HuH-7 (cell line): Measurements from ENCODE around the gene EXTL1.

Source experiments
- DNase-seq: peaks from one replicate; pipeline ENCODE4 v3.0.0; 2011; ENCODE audit warnings: low spot score

EXTL1 gene

DNA sequence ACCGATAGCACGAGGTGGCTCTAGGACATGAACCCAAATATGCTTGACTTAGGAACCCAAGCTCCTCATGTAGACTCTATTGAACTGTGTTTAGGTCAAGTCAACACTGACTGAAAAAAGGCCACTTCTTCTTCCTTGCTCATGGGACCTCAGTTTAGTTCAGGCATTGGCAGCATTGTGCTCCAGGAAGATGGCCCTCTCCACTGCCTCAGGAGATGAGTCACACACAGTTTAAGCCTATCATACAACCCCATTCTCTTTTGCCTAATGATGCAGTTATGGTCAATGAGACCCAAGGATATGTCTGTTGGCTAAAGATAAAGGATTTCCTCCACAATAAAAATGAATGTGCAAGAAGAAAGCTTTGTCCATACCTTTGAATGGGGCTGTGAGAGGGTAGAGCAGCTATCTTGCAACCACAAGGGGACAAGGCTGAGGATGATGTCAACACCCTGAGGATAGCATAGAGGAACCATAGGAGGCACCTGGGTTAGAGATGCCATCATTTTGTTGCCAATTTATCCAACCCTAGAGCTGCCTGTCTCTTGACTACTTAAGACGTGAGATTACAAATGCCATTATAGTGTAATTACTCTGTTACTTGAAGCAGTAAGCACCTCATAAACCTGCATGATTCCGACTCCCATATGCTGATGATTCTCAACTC is 48.9 kb downstream of the EXTL1 start:
- DNase-seq, result no peak

DNA sequence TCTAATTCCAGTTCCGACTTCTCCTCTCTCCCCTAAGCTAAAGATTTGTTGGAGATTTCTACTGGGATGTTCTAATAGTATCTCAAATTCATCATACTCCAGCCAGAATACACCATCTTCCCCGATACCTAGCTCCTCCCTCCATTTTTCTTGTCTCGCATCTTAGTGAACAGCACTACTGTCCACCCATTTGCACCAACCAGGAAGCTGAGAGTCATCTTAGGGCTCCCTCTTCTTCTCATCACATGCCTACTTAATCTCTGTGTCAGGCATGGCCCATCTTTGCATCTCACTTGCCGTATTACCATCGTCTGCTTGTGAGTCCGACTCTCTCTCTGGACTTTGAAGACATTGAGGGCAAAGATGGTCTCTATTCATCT is 49.4 kb downstream of the EXTL1 start:
- no peak for DNase-seq

DNA sequence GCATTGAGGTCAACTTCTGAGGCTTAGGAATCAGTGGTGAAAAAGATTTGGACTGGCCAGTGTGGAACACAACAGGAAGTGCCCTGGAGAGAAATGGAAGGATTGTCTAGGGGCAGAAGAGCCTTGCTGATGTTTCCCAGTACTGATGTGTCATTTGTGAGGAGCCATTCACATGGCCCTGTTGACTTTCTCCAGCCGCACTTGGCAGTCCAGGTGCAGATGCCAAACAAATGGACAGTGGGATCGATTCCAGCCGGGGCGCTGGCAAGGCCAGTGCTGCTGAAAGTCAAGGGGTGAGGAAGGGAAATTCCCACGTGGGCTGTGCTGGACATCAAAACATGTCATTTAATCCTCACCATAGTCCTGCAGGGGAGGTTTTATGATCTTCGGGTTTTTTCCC is 50.7 kb downstream of the EXTL1 start:
- no peak for DNase-seq

DNA sequence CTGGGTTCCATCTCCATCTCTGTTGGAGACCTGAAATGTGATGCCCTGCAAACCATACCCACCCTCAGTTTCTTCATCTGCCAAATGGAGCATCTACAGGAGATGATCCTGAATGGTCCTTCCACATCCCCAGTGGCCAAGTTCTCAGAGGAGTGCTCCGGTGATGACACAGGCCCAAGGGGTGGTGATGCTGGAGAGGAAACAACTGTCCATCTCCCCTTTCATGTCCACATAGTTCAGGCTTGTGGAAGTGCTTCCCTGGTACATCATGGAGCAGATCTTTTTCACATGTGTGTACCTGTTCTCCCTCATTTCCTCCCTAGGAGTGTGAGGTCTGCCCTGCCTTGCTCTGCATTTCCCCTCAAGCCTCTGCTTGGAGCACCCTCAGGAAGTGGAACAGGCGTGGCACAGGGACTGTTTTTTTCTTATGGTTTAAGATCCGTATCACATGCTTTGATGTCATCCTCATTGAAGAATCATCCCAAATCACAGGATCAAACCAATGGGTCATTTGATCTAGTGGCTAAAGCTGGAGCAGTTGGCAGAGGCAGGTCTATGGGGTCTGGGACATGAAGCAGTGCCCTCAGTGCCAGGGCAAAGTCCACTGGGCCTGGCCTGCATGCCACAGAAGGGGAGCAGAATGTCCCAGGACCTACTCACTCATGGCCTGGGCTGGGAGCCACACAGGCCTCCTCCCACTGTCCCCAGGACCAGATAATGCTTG is 54.0 kb downstream of the EXTL1 start:
- DNase-seq, result no peak

DNA sequence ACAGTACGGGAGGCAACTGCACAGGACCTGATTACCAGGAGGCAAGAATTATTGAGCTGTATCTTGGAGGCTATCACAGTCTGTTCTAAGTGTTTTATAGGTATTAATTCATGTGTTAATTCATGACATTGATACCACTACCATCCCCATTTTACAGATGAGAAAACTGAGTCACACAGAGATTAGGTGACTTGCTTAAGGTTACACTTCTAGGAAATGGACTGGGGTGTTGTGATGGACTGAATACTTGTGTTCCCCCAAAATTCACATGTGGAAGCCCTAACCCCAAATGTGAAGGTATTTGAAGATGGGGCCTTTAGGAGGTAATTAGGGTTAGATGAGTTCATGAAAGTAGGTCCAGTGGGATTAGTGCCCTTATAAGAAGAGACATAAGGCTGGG is 55.9 kb downstream of the EXTL1 start:
- DNase-seq, result no peak

DNA sequence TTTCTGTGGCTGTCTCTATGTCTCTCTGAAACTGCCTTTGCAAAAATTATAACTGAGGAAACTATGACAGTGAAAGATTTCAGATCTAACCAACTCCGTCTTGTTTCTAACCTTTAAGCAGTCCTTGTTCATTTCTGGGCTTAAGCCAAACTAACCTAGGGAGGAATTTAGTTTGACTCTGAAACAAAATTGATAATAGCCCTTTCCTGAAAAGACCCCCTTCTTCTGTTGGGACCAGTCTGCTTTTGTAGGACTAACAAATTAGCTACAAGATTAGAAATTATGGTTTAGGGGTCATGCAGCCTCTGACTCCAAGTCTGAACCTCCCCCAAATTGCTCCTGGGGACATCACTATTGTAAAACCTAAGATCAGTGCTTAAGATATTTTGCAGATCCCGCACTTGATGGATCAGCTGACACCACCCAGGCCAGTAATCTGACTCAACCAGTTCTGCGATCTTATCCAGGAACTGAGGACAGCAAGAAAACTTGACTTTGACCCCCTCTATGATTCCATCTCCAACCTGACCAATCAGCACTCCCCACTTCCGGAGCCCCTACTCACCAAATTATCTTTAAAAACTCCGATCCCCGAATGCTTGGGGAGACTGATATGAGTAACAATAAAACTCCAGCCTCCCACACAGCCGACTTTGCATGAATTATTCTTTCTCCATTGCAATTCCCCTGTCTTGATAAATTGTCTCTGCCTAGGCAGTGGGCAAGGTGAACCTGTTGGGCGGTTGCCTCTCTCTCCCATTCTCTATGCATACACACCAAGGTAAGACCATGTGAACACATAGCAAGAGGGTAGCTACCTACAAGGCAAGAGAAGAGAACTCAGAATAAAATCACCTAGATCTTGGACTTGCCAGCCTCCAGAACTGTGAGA is 57.0 kb downstream of the EXTL1 start:
- no peak for DNase-seq

DNA sequence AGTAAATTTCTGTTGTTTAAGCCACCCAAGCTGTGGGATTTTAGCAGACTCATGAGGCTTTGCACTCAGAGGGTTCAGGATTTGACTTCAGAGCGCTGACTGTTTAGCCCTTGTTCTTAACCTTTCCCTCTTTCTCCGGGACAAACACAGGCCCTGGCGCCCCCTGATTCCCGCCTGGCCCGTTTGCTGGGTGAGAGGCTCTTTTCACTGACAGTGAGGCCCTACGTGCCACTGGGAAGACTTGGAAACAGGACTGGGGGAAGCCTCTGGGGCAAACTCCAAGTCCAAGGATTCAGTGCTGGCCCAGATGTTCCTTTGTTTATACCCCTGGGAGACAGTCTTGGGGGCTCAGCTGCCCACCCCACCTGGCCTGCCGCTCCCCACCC is 57.6 kb downstream of the EXTL1 start:
- DNase-seq, result no peak

DNA sequence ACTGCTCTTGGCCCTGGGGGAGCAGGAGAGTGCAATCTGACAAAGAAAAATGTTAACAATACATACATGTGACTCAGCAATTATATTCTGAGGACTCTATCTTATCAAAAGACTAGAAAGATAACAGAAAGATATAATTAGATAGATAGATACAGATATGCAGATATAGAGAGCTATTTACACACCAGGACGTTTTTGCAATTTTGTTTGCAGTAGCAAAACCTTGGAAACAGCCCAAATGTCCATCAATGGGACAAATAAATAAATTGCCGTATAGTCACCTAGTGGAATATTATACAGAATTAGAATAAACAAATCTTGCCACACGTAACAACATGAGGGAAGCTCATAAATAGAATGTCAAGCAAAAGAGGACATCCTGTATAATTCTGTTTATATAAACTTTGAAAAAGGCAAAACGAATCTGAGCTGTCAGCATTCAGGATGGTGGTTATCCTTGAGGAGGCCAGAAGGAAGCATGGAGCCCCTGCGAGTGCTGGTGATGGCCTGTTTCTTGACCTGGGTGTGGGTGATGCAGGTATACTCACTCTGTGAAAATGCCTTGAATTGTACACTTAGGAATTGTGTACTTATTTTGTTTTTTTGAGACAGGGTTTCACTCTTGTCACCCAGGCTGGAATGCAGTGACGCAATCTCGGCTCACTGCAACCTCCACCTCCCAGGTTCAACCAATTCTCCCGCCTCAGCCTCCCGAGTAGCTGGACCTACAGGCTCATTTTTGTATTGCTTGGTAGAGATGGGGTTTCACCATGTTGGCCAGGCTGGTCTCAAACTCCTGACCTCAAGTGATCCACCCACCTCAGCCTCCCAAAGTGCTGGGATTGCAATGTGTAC is 58.6 kb downstream of the EXTL1 start:
- DNase-seq, result no peak

DNA sequence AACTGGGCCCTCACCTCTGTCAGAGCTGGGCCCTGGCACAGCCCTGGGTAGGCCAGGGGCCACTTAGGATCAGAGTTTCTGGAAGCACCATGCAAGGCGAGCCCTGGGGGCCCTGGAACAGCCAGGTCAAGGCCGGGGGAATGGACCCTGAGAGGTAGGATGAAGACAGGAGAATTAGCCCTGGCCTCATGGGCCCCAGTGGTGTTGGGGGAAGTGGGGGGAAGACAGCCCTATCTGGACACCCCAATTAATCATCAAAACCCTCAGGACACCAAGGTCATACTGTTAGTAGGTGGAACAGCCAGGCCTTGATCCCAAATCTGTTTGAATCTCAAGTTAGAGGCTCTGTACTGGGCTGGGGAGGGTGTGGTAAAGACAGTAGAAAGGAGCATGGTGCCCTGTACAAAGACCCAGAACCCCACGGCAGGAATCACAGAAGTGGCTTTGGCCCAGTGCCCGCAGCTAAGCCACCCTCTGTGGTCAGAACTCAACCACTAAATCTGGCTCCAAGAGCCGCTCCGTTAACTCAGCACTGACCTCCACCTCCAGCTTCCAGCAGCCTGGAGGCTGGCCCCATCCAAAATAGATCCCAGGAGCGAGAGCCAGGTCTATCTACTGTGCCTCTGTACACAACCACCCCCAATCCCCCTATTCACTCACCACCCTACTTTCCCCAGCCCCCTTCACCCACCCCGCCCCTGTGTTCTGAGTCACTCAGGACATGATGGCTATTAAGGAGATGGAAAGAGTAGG is 59.9 kb downstream of the EXTL1 start:
- DNase-seq, result no peak

DNA sequence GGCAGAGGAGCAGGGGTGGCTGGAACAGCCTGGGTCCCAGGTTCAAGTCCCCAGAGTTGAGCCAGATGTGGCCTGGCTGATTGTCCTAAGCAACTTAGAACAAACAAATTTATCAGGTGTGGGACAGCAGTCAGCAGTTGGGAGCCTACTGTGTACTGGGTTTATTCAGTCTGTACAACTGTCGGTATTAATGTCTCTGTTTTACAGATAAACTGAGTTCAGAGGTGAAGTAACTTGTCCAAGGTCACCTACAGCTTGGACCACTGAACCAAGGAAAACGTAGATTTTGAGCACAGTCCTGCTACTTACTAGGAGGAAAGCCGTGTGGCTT is 60.4 kb downstream of the EXTL1 start:
- no peak for DNase-seq

DNA sequence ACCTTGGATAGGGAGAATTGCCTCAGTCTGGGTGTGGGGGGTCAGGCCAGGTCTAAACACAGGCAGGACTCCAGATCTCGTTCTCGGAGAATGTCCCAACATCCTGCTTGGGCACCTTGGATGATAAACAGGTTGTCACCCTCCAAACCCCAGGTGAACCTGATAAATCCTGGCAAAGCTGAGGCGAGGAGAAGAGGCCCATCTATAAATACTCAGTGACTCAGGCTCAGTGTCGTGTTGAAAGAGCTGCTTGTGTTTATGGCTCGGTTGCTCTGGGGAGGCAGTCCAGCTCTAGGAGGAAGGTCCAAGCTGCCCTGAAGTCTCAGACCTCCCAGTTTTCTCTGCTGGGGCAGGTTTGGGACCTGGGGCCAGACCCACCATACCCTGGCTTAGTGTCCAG is 61.6 kb downstream of the EXTL1 start:
- DNase-seq, result no peak

DNA sequence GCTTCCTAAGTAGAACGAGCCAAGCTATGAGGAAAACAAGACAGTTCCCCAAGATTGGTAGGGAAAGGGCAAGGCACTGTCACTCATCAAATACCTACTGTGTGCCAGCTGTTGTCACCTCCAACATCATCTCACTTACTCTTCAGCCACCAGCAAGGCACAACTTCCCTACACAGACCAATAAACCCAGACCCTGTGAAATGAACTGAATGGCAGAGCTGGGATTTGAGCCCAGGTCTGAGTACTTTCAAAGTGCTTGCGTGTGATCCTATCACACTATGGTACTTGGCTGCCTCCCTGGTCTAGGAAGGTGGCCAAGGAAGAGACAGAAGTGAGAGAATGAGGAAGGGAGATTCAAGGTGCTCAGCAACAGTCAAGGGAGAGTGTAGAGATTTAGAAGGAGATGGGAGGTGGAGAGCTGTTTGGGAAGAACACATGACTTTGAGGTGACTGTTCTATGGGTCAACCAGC is 62.6 kb downstream of the EXTL1 start:
- DNase-seq, result no peak

DNA sequence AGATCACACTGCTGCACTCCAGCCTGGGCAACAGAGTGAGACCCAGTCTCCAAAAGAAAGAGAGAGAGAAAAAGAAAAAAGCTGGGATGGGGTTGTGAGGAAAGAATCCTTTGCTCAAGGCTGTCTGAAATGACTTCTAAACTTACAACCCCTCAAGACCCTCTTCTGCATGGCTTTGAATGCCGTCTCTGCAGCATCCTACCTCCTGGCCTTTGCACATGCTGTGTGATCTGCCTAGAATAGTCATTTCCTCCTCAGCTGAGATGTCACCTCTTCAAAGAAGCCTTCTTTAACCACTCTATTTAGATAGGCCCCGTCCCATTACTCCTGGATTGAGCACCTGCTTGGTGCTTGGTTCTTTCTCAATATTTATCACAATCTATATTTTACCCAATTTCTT is 63.3 kb downstream of the EXTL1 start:
- DNase-seq, result no peak
